Activated CD8-positive, alpha-beta memory T cell treated with anti-CD3 and anti-CD28 coated beads, Interleukin-2, amount 50 U/mL, for 4 hours (primary cell): ENCODE data around the gene ARHGAP24.

ENCODE experiments used
- DNase-seq: peaks from one replicate; pipeline ENCODE4 v3.0.0-alpha.2; 2020

Gene ARHGAP24

DNA sequence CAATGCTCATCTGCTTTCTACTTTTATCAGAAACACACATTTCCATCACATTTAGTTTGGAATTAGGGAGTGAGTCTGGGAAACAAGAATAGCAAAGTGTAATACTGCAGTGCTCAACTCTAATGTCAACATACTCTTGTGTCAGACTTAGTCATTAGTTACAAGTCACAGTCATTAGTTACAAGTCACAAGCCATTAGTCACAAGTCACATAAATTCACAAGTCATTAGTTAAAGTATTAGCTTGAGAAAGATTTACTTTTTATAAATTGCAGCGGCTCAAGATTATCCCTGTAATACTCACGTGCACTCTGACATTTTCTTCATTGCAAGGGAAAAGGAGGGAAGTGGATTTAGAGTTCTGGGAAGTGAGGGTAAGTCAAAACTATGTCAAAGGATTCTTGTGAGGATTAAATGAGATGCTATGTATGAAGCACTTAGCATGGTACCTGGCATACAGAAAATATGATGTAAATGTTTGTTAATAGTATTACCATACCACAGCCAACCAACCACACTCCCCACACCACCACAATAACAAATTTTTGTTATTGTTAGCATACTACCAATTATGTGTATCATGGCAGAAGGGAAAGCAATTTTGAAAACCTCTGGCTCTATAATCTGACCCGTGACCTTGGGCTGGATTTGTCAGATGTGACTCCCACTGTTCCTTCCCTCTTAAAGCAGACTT lies 116.6 kb downstream of the ARHGAP24 start:
- DNase-seq, result no peak

GRCh38 chr4:85595098-85595775 lies 120.3 kb downstream of the ARHGAP24 start:
- no peak for DNase-seq

GRCh38 chr4:85595796-85596559 lies 121.0 kb downstream of the ARHGAP24 start:
- no peak for DNase-seq

- DNase-seq, result no peak
These were observed 124.0 kb downstream of the ARHGAP24 start for GRCh38 chr4:85598936-85599335.

DNA sequence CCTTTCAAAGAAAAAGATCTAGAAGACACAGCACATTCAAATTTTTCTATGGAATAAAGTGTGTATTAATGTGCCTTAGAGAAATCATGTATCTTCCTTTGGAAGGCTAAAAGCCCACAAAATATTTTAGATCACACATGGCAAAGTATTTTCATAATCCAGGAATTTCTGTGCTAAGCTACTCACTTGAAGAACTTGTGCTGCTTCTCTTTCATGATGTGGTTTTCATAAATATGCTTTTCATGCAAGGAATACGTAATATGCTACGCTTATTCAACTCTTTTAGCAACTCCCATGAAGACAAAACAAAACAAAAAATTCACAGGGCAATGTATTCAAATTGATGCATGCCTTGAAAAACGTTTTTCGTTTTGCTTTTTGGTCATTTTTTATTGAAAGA lies 125.6 kb downstream of the ARHGAP24 start:
- no peak for DNase-seq

GRCh38 chr4:85603437-85604336 lies 128.7 kb downstream of the ARHGAP24 start:
- DNase-seq, result no peak

- DNase-seq, result no peak
These were observed 131.6 kb downstream of the ARHGAP24 start for GRCh38 chr4:85606505-85606904.

GRCh38 chr4:85607624-85608023 lies 132.7 kb downstream of the ARHGAP24 start:
- no peak for DNase-seq

DNA sequence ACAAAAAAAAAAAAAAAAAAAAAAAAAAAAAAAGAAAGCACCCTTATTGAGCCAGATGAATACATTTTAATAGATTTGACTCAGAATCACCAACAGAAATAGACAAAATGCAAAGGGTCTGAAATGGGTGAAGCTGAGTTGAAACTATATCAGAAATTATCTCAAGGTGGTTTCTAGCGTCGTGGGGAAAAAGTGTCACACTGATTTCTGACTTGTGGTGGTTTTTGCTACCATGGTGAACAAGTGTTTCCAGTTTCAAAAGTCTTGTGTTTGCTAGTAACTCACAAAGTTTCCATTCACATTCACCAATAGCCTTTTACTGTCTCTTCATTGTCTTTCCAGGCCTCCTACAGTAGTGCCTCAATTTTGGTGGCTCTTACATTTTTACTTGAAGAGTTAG lies 135.5 kb downstream of the ARHGAP24 start:
- DNase-seq, result no peak

DNA sequence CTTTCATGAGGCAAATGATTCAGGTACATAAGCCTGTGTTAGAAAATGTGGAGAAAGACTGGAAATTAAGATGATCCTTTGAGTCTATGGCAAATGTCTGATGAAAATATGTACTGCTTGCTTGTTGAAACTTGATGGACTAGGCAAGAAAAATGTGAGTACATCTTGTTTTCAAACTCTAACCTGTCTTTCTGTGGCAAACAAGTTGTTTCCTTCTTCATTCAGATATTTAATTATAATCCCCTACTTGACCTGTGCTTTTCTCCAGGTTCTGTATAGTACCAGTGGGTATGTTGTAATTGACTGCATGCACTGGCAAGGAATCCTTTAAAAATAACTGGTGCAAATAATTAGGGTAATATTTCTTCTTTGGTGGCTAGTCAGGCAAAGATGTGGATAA lies 136.7 kb downstream of the ARHGAP24 start:
- no peak for DNase-seq

DNA sequence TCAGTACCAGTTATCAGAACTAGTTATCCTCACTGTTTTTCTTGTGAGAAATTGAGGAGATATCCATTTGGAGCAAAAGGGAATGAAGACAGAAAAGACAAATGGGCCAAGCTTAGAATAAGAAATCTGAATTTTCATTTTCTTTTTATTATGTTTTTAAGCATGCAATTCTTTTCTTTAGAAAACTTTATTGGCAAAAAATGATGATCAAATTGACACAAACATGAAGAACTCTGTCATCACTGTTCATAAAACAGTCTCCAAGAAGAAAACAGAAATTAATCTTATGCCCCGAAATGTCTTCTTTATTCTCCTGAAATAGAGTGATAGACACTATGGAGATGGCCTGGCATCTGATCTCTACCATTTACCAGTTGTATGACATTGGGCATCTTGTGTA lies 139.0 kb downstream of the ARHGAP24 start:
- no peak for DNase-seq

DNA sequence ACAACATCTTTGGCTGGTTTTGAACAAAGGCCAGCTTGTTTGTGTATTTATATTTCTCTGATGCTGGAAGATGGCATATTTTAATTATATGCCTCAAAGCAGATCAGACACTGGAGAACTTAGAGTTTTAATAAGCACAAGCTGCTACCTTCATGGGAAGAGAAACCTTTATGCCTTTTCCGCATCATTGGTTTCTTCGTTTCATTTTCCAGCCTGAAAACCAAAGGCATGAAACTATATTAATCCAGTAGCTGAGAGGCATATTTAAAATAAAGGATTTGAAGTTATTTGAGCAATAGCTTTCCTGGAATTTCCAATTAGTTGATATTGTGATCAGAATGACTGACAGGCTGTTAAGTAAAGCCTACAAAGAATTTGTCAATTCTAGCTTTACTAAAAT lies 141.0 kb downstream of the ARHGAP24 start:
- DNase-seq, result no peak

- DNase-seq, result no peak
These were observed 142.3 kb downstream of the ARHGAP24 start for GRCh38 chr4:85617202-85617601.

DNA sequence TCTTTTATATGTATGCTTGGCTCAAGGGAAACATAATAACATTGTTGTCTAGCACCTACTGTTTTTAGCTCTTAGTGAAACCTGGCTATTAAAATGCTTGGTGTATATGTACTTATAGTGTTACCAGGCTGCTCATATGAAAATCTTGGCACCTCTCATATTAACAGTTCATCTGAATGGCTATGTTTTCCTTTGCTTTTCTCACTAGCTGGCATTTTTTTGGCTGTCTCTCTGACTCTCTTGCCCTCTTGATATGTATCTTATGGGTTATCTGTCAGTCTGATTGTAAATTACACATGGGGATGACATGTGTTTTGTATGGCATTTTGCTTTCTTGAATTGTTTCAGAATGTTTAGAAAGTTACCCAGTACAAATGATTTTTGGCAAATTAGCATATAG lies 158.0 kb downstream of the ARHGAP24 start:
- DNase-seq, result no peak

- no peak for DNase-seq
These were observed 162.8 kb downstream of the ARHGAP24 start for GRCh38 chr4:85637778-85638177.

DNA sequence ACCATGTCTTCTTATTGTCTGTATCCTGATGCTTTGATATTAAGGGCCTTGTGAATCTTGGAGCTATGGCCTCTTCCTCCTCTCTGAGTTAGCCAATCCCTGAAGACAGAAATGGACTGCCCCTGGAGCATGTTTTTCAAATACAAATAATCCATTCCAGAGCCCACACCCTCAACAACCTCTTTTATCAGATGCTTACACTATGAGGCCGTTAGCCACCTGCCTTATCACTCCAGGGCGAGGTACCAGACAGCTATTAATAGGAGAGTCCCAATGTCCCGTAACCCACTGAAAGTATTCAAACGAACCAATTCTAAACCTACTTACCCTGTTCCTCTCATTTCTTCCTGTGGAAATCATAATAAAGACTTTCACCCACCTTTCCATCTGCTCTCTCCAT lies 165.0 kb downstream of the ARHGAP24 start:
- DNase-seq, result no peak

GRCh38 chr4:85642356-85643100 lies 167.6 kb downstream of the ARHGAP24 start:
- DNase-seq, result no peak

- no peak for DNase-seq
These were observed 169.1 kb downstream of the ARHGAP24 start for GRCh38 chr4:85644061-85644460.

GRCh38 chr4:85650908-85651307 lies 176.0 kb downstream of the ARHGAP24 start:
- DNase-seq, result no peak

DNA sequence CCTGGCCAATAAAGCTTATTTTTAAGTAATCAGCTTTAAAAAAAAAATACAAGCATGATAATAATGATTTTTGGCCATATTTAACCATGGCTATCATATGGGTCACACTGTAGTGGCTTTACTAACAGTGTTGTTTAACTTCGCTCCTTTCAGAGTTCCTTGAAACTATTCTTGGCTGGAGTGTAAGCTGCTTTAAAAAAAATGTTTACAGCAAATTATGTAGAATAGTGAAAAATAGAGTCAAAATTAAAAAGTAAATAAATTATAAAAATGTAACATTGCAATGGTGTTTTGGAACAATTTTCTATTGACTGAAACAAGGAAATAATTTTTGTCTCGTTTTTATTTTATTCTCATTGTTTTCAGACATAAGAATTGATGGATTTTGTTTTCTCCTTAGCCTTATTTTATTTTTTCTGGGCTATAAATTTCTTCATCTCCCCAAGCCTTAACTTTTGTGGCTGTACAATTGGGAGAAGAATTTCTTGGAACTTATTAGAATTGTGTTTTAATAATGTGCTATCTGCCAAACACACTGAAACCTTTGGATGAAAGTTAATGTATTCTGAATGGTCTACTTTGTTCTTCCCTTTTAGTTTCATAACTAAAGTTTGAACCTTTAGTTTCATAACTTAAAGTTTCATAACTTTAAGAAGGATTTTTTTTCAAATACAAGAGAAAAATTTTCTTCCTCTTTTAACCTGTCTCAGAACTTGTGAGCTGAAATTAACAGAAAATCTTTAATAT lies 182.0 kb downstream of the ARHGAP24 start:
- no peak for DNase-seq

DNA sequence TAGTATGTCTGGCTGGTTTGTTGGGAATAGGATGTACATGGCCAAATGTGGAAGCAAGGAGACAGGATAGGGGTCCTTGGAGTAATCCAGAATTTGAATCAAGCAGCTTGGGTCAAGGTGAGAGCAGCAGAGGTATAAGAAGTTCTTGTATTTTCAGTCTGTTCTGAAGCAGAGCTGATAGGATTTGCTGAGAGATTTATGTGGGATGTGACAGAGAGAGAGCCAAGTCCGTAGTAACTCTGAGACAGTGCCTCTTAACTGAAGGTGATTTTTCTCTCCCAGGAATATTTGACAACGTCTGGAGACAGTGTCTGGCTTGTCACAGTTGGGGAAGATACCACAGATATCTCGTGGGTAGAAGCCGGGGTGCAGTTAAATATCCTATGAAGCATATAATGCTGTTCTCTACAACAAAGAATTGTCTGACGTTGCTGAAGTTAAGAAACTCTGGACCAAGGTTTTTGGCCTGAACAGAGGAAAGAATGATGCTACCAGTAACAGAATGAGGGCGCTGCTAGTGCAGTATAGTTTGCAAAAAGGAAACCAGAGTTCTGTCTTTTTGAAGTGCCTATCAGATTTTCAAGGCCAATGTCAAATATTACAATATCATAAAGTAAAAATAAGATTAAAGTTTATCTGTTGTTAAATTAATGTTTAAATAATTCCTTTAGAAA lies 184.0 kb downstream of the ARHGAP24 start:
- DNase-seq, result no peak
